Measurements from ENCODE around the gene BZW1. TPM values are rescaled to one million over a fixed set of nuclear protein-coding genes. Genes with fewer than 3 reads are reported as not detected.

BZW1 gene
- total and polyA plus RNA-seq, 3 donors from 2014 or later = 238 to 284 (median 267) TPM

DNA sequence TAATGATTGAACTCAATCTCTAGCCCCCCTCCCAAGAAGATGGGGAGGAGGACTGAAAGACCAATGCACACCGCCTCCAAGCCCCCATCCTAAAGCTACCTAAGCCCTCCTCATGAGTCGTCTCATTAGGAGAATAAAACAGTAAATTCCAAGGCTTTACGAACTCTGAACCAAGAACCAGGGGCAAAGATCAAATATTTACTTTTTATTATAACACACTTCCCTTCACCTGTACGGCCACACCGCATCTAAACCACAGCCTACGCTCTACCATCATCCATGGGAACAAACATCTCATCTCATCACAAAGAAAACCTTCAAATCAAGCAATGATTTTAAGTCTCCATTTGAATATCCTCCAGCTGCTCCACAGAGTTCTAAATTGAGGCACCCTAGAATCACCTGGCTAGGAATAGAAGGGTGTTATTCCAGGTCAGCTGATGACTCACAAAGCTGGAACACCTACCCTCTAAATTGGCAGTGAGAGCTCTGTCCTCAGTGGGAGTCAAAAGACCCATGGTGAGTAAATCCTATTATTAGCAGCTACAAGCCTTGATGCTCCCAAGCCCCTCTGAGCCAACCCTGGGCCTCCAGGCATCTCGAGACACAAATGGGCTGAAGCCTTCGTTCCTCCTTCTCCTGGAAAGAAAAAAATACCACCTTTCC is 45.6 kb upstream of the BZW1 start:
- no peak overlapping the region for H3K4me3 ChIP-seq
- TF ChIP-seq, protein P1, sequence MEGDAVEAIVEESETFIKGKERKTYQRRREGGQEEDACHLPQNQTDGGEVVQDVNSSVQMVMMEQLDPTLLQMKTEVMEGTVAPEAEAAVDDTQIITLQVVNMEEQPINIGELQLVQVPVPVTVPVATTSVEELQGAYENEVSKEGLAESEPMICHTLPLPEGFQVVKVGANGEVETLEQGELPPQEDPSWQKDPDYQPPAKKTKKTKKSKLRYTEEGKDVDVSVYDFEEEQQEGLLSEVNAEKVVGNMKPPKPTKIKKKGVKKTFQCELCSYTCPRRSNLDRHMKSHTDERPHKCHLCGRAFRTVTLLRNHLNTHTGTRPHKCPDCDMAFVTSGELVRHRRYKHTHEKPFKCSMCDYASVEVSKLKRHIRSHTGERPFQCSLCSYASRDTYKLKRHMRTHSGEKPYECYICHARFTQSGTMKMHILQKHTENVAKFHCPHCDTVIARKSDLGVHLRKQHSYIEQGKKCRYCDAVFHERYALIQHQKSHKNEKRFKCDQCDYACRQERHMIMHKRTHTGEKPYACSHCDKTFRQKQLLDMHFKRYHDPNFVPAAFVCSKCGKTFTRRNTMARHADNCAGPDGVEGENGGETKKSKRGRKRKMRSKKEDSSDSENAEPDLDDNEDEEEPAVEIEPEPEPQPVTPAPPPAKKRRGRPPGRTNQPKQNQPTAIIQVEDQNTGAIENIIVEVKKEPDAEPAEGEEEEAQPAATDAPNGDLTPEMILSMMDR (IDR thresholded peaks at IDR 0.05) = no peak
- no peak for TF ChIP-seq POLR2A (IDR thresholded peaks at IDR 0.05)
- no peaks in the 10 kb centered on the region for H3K27me3 ChIP-seq
- H3K27ac ChIP-seq = no peak overlapping the region
- 92 to 96% methylated on average over 8 of the region's 8 CpGs for WGBS, 2 donors
- intact Hi-C loops (cut with DNase I; ENCODE audit: low total_unique reads) = no loop called here
- H3K9me3 ChIP-seq = no peaks in the 10 kb centered on the region
- DNase-seq = no peak
- no peaks in the 10 kb centered on the region for H3K4me1 ChIP-seq
- no peaks in the 10 kb centered on the region for H3K36me3 ChIP-seq (ENCODE audit: low read depth, missing control alignments)

DNA sequence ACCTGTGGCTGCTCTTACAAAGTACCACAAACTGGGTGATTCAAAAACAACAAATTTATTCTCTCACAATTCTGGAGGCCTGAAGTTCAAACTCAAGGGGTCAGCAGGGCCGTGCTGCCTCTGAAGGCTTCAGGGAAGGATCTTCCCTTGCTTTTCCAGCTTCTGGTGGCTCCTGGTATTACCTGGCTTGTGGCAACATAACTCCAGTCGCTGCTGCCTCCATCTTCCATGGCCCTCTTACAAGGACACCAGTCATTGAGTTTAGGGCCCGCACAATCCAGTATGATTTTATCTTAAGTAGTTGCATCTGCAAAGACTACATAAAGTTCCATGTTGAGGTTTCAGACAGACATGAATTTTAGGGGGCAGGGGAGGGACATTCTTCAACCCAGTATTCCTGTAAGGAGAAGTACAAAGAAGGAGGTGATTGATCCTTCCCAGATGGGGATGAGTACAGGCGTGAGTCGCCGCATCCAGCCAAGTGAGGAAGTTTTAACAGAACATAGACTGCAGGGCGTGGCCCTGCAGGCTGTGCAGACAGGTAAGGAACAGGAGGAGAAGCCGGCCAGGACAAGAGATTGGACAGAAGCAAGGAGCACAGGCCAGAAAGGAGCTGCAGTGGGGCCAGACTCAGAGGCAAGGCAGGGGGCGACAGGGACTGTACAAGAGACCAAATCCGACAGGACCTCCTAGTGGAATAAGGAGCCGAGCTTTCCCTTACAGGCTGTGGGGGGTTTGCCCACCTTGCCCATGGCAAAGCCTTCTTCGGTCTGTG is 44.4 kb upstream of the BZW1 start:
- H3K9me3 ChIP-seq = no peaks in the 10 kb centered on the region
- H3K4me3 ChIP-seq = no peak overlapping the region
- no peak for DNase-seq
- intact Hi-C loops (cut with DNase I; ENCODE audit: low total_unique reads) = no loop called here
- no peaks in the 10 kb centered on the region for H3K27me3 ChIP-seq
- TF ChIP-seq POLR2A (IDR thresholded peaks at IDR 0.05) = no peak
- TF ChIP-seq, protein P1 (IDR thresholded peaks at IDR 0.05) = no peak
- no peaks in the 10 kb centered on the region for H3K4me1 ChIP-seq
- WGBS, 2 donors = 85 to 87% methylated on average over 10 to 12 of the region's 12 CpGs
- H3K36me3 ChIP-seq (ENCODE audit: low read depth, missing control alignments) = no peaks in the 10 kb centered on the region
- no peak overlapping the region for H3K27ac ChIP-seq

DNA sequence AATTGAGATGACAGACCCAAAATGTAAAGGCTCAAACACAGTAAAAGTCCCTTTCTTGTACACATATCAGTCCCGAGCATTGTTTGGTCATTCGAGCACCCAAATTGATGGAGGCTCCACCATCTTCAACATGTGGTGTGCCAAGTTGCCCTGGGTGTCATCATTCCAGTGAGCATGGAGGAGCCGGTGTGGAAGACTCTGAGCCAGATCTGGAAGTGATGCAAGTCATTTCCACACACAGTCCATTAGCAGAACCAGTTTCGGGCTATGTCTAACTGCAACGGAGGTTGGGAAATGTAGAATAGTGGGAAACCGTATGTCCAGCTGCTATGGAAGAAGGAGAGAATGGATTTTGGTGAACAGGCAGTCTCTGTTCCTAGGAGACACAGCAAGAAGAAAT is 40.9 kb upstream of the BZW1 start:
- H3K27me3 ChIP-seq = no peaks in the 10 kb centered on the region
- no peak overlapping the region for H3K27ac ChIP-seq
- no peak for DNase-seq
- 79 to 89% methylated on average over 6 of the region's 6 CpGs for WGBS, 2 donors
- no peak overlapping the region for H3K4me3 ChIP-seq
- intact Hi-C loops (cut with DNase I; ENCODE audit: low total_unique reads) = no loop called here
- no peak for TF ChIP-seq POLR2A (IDR thresholded peaks at IDR 0.05)
- TF ChIP-seq, protein P1 (IDR thresholded peaks at IDR 0.05) = no peak
- no peaks in the 10 kb centered on the region for H3K4me1 ChIP-seq
- no peaks in the 10 kb centered on the region for H3K9me3 ChIP-seq
- H3K36me3 ChIP-seq (ENCODE audit: low read depth, missing control alignments) = no peaks in the 10 kb centered on the region

DNA sequence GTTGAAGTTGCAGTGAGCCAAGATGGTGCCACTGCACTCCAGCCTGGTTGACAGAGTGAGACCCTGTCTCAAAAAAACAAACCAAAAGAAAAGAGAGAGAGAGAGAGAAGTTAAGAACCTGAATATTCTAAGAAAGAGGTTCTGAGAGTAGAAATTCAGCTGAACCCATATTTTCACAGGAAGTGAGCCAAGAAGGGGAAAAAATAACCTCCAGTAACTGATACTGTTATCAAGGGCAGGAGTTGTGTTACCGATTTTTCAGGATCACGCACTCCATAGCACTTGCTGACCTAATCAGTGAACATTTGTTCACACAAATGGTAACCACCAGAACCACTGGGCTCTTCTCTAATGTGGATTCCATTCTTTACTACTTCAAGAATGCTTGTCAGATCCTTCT is 39.1 kb upstream of the BZW1 start:
- intact Hi-C loops (cut with DNase I; ENCODE audit: low total_unique reads) = no loop called here
- TF ChIP-seq, protein P1 (IDR thresholded peaks at IDR 0.05) = no peak
- no peak for TF ChIP-seq POLR2A (IDR thresholded peaks at IDR 0.05)
- H3K27ac ChIP-seq = no peak overlapping the region
- no peaks in the 10 kb centered on the region for H3K36me3 ChIP-seq (ENCODE audit: low read depth, missing control alignments)
- no peak overlapping the region for H3K4me3 ChIP-seq
- 76 to 84% methylated on average over 2 of the region's 2 CpGs for WGBS, 2 donors
- no peaks in the 10 kb centered on the region for H3K4me1 ChIP-seq
- no peaks in the 10 kb centered on the region for H3K9me3 ChIP-seq
- DNase-seq = no peak
- H3K27me3 ChIP-seq = no peaks in the 10 kb centered on the region
